Kidney capillary endothelial cell (primary cell): ENCODE measurements around the gene YIPF3.

Experiments used
- DNase-seq: peaks from one replicate; pipeline ENCODE4 v3.0.0-alpha.2; 2018; ENCODE audit warnings: low spot score

The YIPF3 gene

GRCh38 chr6:43464337-43464736 lies 52.4 kb downstream of the YIPF3 start:
- DNase-seq = no peak

- DNase-seq = no peak
Observed at GRCh38 chr6:43461936-43462335, 54.8 kb downstream of the YIPF3 start.
